ENCODE results near the gene EXOC4.
"Not testable (repeated sequence)": the region's sequence is repeated elsewhere in the genome, so short reads cannot be mapped to it uniquely, and the experiment has no call there.

Gene EXOC4

GRCh38 chr7:133278975-133279374 is 26.1 kb downstream of the EXOC4 start:
- not testable (repeated sequence) for DNase-seq

- no peak for DNase-seq
Measured at GRCh38 chr7:133282094-133282493, 29.2 kb downstream of the EXOC4 start.

GRCh38 chr7:133284092-133284491 is 31.2 kb downstream of the EXOC4 start:
- DNase-seq = peak; percentile 5

GRCh38 chr7:133288970-133289369 is 36.1 kb downstream of the EXOC4 start:
- no peak for DNase-seq

- DNase-seq = no peak
Measured at GRCh38 chr7:133290041-133290440, 37.2 kb downstream of the EXOC4 start.

- no peak for DNase-seq
Measured at GRCh38 chr7:133290676-133291333, 37.9 kb downstream of the EXOC4 start.

GRCh38 chr7:133292631-133293030 is 39.8 kb downstream of the EXOC4 start:
- DNase-seq = no peak

- no peak for DNase-seq
Measured at GRCh38 chr7:133293384-133294160, 40.7 kb downstream of the EXOC4 start.

GRCh38 chr7:133294234-133294633 is 41.4 kb downstream of the EXOC4 start:
- DNase-seq = no peak

GRCh38 chr7:133295484-133295883 is 42.6 kb downstream of the EXOC4 start:
- DNase-seq = no peak

GRCh38 chr7:133297093-133297492 is 44.2 kb downstream of the EXOC4 start:
- no peak for DNase-seq

GRCh38 chr7:133298080-133298479 is 45.2 kb downstream of the EXOC4 start:
- no peak for DNase-seq

- DNase-seq = no peak
Measured at GRCh38 chr7:133299676-133300075, 46.8 kb downstream of the EXOC4 start.

GRCh38 chr7:133300088-133300487 is 47.2 kb downstream of the EXOC4 start:
- no peak for DNase-seq

- no peak for DNase-seq
Measured at GRCh38 chr7:133300811-133301210, 47.9 kb downstream of the EXOC4 start.

- no peak for DNase-seq
Measured at GRCh38 chr7:133301444-133301843, 48.6 kb downstream of the EXOC4 start.

- DNase-seq = no peak
Measured at GRCh38 chr7:133303372-133303771, 50.5 kb downstream of the EXOC4 start.

GRCh38 chr7:133303931-133304330 is 51.1 kb downstream of the EXOC4 start:
- no peak for DNase-seq

- DNase-seq = no peak
Measured at GRCh38 chr7:133309333-133309732, 56.5 kb downstream of the EXOC4 start.

- no peak for DNase-seq
Measured at GRCh38 chr7:133310232-133310862, 57.5 kb downstream of the EXOC4 start.

- no peak for DNase-seq
Measured at GRCh38 chr7:133313575-133313974, 60.7 kb downstream of the EXOC4 start.

GRCh38 chr7:133314084-133314483 is 61.2 kb downstream of the EXOC4 start:
- DNase-seq = no peak

- DNase-seq = no peak
Measured at GRCh38 chr7:133315332-133316040, 62.6 kb downstream of the EXOC4 start.
